Lower leg skin (tissue), 4 donors: ENCODE results near the gene TMED8. TPM values are rescaled to one million over a fixed set of nuclear protein-coding genes. Genes with fewer than 3 reads are reported as not detected.

ENCODE experiments used
- DNase-seq, 2 donors: peaks; one replicate each; pipeline ENCODE4 v3.0.0-alpha.2; 2019; ENCODE audit warnings: low spot score in 2 of 2
- H3K4me3 ChIP-seq: fragments of 200-600 bp; sonication (generic); 2 replicates; pipeline ENCODE4 v1.5.1; 2017; ENCODE audit warnings: mild to moderate bottlenecking, low read depth; ENCODE audit not compliant: poor library complexity, severe bottlenecking
- POLR2A ChIP-seq, 2 donors: fragments of 450-650 bp; IDR thresholded peaks; one replicate each; pipeline ENCODE4 v1.6.1; 2016 to 2017; ENCODE audit warnings: antibody characterized with exemption in 2 of 2, mild to moderate bottlenecking in 1 of 2, moderate library complexity in 1 of 2
- WGBS, 2 donors: methylation state at CpG; one replicate each; pipeline ENCODE4 v1.1.5; 2018; 5-methylcytosine and 5-hydroxymethylcytosine counted together
- intact Hi-C: fragments of 100-400 bp; cut with DNase I; formaldehyde crosslinking; loops from one replicate; pipeline ENCODE4 v1.15.0; 2023; ENCODE audit warnings: low total_unique reads
- total RNA-seq, 4 donors: library from RNA; depleted of rRNA; stranded (reverse); fragments of >200 nt; gene quantifications; one replicate each; pipeline ENCODE4 v1.1.0, GENCODE V29; 2016
- TF ChIP-seq, protein P1 (sequence below), 3 donors: fragments of 450-650 bp; IDR thresholded peaks; one replicate each; pipeline ENCODE4 v1.5.1; 2016; ENCODE audit warnings: antibody characterized with exemption in 3 of 3, mild to moderate bottlenecking in 3 of 3, moderate library complexity in 2 of 3

Gene TMED8
- total RNA-seq, 4 donors from 2014 or later = 6.4 to 8.9 (median 7.4) TPM

DNA sequence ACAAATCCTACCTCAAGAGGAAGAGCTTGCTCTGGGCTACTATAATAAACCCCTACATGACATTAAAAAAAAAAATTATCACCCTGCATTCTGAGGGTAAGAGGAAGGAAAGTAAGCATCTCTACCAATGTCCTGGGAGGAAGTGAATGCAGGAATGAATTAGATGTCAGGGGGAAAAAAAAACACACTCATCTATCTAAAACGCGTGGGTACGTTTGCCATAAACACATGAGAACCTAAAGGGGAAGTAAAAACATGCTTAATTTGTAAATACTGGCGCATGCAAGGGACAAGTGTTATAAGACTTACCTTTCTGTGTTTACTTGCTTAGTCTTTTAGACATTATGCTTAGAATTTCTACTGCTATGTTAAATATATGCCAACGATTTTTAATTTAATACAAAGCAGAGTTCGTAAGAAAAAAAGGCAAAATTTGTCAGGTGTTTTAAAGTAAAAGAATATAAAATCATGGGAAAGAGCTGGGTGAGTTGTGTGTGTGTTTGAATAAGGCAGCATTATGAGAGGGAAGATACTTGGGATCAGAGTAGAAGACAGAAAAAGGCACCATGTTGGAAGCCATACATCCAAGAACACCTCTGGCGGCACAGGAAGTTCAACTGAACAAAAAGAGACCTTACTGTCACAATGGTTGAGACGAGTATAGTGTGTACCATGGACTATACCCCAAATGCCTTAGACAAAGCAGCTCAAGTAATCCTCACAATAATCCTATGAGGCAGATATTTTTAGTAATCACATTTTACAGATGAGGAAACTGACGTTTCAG is 1.5 kb downstream of the TMED8 start:
- no peak for DNase-seq
- no peak for TF ChIP-seq POLR2A (IDR thresholded peaks at IDR 0.05)
- TF ChIP-seq, protein P1, sequence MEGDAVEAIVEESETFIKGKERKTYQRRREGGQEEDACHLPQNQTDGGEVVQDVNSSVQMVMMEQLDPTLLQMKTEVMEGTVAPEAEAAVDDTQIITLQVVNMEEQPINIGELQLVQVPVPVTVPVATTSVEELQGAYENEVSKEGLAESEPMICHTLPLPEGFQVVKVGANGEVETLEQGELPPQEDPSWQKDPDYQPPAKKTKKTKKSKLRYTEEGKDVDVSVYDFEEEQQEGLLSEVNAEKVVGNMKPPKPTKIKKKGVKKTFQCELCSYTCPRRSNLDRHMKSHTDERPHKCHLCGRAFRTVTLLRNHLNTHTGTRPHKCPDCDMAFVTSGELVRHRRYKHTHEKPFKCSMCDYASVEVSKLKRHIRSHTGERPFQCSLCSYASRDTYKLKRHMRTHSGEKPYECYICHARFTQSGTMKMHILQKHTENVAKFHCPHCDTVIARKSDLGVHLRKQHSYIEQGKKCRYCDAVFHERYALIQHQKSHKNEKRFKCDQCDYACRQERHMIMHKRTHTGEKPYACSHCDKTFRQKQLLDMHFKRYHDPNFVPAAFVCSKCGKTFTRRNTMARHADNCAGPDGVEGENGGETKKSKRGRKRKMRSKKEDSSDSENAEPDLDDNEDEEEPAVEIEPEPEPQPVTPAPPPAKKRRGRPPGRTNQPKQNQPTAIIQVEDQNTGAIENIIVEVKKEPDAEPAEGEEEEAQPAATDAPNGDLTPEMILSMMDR (IDR thresholded peaks at IDR 0.05) = no peak
- intact Hi-C loops = no loop called here
- 83 to 85% methylated on average over 9 of the region's 9 CpGs for WGBS, 2 donors
- no peak overlapping the region for H3K4me3 ChIP-seq

DNA sequence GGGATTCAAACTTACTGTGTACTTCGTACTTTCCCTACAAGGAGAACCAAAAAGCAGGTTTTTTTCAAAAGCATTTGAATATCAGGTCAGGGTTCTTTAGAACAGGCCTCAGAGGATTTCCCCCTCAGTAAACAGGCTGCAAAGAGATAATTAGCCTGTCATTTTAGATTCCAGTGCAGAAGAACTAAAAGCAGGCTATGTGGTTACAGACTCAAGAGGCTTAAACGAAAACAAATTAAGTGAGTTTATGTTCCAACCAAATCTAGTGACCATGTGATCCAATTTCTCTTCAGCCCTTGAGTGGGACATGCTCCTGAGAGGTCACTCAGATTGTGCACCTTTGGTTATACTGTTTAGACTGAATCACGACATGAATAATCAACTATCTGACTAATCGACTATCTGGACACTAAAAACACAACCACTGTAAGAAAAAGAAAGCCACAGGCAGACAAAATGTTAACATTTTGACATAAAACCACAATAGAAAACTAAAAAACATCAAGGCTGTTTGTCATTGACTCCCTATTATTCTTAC is 4.5 kb downstream of the TMED8 start:
- no peak for DNase-seq

DNA sequence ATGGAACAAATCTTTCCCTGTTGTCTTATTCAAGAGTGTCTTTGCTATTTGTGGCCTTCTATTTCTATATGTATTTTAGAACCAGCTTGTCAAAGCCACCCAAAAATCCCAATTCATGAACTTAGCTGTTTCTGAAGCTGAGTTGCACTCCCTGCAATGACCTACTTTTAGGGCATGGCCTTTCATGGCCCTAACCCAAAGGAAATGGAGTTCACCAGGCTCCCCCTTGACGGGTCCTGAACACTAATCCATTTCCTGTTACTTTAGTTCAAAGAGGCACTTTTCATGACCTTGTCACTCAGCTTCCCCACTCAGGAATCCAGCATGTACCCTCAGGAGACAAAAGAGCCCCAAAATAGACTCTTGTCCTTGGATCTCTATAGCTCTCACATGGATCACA is 7.6 kb downstream of the TMED8 start:
- TF ChIP-seq, protein P1 (IDR thresholded peaks at IDR 0.05) = no peak
- no peak for TF ChIP-seq POLR2A (IDR thresholded peaks at IDR 0.05)
- intact Hi-C loops = no loop called here
- no peak for DNase-seq
- H3K4me3 ChIP-seq = no peak overlapping the region
- WGBS, 2 donors = 57 to 80% methylated on average over 1 of the region's 1 CpG

More for the DNA sequence above, 4.5 kb downstream of the TMED8 start:
- intact Hi-C loops = no loop called here
- 67 to 72% methylated on average over 4 of the region's 4 CpGs for WGBS, 2 donors
- TF ChIP-seq, protein P1 (IDR thresholded peaks at IDR 0.05) = no peak
- TF ChIP-seq POLR2A (IDR thresholded peaks at IDR 0.05) = no peak
- H3K4me3 ChIP-seq = no peak overlapping the region

DNA sequence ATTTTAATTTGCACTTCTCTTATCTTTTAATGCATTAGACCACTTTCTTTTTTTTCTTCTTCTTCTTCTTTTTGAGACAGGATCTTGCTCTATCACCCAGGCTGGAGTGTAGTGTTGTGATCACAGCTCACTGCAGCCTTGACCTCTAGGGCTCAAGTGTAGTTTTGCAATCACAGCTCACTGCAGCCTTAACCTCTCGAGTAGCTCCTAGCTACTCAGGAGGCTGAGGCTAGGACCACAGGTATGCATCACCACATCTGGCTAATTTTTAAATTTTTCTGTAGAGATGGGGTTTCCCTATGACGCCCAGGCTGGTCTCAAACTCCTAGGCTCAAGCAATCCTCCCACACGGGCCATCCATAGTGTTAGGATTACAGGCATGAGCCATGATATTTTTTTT is 12.7 kb downstream of the TMED8 start:
- 94% methylated on average over 3 of the region's 3 CpGs for WGBS, 2 donors
- no peak for TF ChIP-seq POLR2A (IDR thresholded peaks at IDR 0.05)
- H3K4me3 ChIP-seq = no peak overlapping the region
- no peak for DNase-seq
- intact Hi-C loops = no loop called here

DNA sequence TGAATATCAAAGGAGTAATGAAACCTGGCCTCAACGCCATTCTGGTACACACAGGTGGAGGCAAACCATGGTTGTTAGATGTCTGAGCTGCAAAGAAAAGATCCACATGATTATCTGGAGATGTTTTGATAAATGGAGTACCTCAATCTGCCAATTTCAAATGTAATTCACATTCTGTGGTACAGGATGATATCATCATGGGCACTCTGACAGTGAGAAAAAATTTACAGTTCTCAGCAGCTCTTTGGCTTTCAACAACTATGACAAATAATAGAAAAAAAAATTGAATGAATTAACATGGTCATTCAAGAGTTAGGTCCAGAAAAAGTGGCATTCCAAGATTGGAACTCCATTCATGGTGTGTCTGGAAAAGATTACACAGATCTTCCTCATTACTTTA is 17.3 kb downstream of the TMED8 start:
- H3K4me3 ChIP-seq = no peak overlapping the region
- intact Hi-C loops = no loop called here
- TF ChIP-seq, protein P1 (IDR thresholded peaks at IDR 0.05) = no peak
- no peak for TF ChIP-seq POLR2A (IDR thresholded peaks at IDR 0.05)
- DNase-seq = no peak
- WGBS, 2 donors = 79 to 81% methylated on average over 1 of the region's 1 CpG

DNA sequence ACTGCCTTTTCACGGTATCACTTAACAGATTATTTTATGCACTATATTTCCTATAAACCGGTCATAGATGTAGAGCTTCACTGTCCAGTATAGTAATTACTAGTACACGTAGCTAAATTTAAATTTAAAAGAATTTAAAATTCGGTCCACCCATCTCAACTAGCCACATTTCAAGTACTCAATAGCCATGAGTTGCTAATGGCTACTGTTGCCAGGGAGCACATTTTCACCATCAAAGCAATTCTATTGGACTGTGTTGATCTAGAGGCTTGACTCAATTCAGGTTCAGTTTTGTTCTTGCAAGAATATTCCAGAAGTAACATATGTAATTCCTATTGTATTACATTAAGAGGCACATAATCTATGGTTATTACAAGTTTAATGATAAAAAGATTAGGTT is 20.0 kb downstream of the TMED8 start:
- intact Hi-C loops = no loop called here
- TF ChIP-seq POLR2A (IDR thresholded peaks at IDR 0.05) = no peak
- TF ChIP-seq, protein P1 (IDR thresholded peaks at IDR 0.05) = no peak
- 94 to 97% methylated on average over 4 of the region's 4 CpGs for WGBS, 2 donors

More for the DNA sequence above, 20.0 kb downstream of the TMED8 start:
- no peak for DNase-seq
- no peak overlapping the region for H3K4me3 ChIP-seq
